ENCODE results near the gene SLC13A3. TPM values are rescaled to one million over a fixed set of nuclear protein-coding genes. Genes with fewer than 3 reads are reported as not detected.

SLC13A3 gene
- total RNA-seq, 1 experiment from 2014 or later, result not detected

DNA sequence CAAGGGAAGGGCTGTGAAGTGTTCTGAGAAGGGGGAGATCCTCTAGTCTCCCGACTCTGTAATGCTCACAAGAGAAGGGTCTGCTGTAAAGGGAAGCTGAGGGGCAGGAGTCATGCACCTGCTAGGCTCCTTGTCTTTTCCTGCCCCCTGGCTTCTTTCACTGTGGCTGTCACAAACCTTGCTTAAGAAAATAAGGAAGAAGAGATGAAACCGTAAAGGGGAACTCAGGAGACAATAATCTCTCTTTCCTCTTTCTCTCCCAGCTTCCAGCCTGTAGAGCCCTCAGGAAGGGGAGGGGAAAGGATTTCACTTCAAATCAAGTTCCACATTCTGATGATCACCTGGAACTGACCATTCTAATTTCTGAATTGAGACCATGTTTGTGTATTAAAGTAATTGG, 26.3 kb downstream of the SLC13A3 start:
- CTCF ChIA-PET, result no interaction called here
- TF ChIP-seq, protein P1, sequence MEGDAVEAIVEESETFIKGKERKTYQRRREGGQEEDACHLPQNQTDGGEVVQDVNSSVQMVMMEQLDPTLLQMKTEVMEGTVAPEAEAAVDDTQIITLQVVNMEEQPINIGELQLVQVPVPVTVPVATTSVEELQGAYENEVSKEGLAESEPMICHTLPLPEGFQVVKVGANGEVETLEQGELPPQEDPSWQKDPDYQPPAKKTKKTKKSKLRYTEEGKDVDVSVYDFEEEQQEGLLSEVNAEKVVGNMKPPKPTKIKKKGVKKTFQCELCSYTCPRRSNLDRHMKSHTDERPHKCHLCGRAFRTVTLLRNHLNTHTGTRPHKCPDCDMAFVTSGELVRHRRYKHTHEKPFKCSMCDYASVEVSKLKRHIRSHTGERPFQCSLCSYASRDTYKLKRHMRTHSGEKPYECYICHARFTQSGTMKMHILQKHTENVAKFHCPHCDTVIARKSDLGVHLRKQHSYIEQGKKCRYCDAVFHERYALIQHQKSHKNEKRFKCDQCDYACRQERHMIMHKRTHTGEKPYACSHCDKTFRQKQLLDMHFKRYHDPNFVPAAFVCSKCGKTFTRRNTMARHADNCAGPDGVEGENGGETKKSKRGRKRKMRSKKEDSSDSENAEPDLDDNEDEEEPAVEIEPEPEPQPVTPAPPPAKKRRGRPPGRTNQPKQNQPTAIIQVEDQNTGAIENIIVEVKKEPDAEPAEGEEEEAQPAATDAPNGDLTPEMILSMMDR (IDR thresholded peaks at IDR 0.05; ENCODE audit: unreplicated experiment), result no peak
- Mint-ChIP-seq H3K27ac (ENCODE audit: unreplicated experiment) (no peak overlapping the region), H3K4me1 (ENCODE audit: low read depth, unreplicated experiment) (no peaks in the 10 kb centered on the region), H3K9me3 (ENCODE audit: low read depth, unreplicated experiment) (peaks cover 9% of the 10 kb centered on the region), H3K36me3 (ENCODE audit: insufficient read depth, unreplicated experiment) (no peaks in the 10 kb centered on the region), H3K4me3 (ENCODE audit: low read depth, unreplicated experiment) (no peak overlapping the region), H3K27me3 (ENCODE audit: unreplicated experiment) (peaks cover 37% of the 10 kb centered on the region)
- DNase-seq, result no peak
- intact Hi-C loops (cut with micrococcal nuclease; ENCODE audit: unreplicated experiment), result no loop called here
- no TSS peak for BruUV-seq (replicated peaks)

DNA sequence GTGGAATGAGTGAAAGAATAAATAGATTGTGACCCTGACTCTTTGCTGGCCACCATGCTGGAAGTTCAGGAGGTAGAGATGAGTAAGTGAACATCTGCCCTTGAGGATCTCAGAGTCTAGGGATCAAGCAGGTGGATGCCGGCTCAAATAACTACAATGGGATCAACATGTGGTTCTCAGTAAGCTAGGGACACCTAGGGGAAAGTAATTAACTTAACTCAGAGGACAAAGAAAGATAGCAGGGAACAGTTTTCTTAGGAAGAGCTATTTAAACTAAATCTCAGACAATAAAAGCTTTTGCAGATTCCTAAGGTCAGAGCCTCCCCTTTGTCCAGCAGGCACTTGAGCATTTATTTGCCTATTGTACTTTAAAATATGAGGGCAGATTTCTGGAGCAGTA, 29.1 kb downstream of the SLC13A3 start:
- H3K4me3 Mint-ChIP-seq (ENCODE audit: low read depth, unreplicated experiment), result no peak overlapping the region
- no peak for DNase-seq
- peaks cover 64% of the 10 kb centered on the region for H3K27me3 Mint-ChIP-seq (ENCODE audit: unreplicated experiment)
- peaks cover 8% of the 10 kb centered on the region for H3K9me3 Mint-ChIP-seq (ENCODE audit: low read depth, unreplicated experiment)
- TF ChIP-seq, protein P1 (IDR thresholded peaks at IDR 0.05; ENCODE audit: unreplicated experiment), result no peak
- H3K36me3 Mint-ChIP-seq (ENCODE audit: insufficient read depth, unreplicated experiment), result no peaks in the 10 kb centered on the region
- BruUV-seq (replicated peaks), result no TSS peak
- no peaks in the 10 kb centered on the region for H3K4me1 Mint-ChIP-seq (ENCODE audit: low read depth, unreplicated experiment)
- intact Hi-C loops (cut with micrococcal nuclease; ENCODE audit: unreplicated experiment), result no loop called here
- no peak overlapping the region for H3K27ac Mint-ChIP-seq (ENCODE audit: unreplicated experiment)
- CTCF ChIA-PET, result interaction anchor here (1.4 kb wide), 1 partner anchor 12 kb away, joined by 4 read pairs; no protein-coding TSS in a partner anchor

DNA sequence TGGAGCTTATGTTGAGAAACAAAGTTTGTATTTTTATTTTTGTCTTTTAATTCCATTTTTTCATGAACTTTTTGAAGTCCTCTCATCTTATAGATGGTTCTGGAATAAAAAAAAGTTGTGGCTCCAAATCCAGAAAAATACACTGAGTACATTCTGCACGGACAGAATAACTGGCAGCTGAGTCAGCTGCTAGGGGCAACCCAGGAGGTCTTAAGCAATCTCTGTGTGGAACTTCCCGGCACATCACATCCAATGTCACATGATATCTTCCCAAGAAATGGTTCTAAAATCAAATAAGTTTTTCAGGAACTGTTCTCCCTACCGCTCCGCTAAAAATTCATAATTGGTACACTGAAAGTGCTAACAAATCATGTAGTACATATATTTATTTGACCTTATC, 29.8 kb downstream of the SLC13A3 start:
- TF ChIP-seq, protein P1 (IDR thresholded peaks at IDR 0.05; ENCODE audit: unreplicated experiment), result no peak

DNA sequence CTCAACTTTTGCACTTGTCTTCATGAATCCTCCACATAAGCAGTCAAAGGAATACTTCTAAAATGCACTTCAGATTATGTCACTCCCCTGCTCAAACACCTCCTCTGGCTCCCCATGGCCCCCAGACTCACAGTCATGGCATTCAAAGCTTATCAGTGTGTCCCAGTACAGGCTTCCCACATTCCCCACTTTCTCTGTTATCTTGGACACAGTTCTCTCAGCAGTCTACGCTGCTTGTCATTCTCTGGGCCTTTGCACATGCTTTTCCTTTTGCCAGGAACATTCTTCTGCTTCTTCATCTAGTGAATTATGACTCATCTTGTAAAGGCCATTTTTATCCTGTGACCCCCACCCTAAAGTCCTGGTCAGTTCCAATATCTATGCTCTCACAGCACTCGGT, 31.8 kb downstream of the SLC13A3 start:
- intact Hi-C loops (cut with micrococcal nuclease; ENCODE audit: unreplicated experiment), result no loop called here
- no peak for DNase-seq
- H3K36me3 Mint-ChIP-seq (ENCODE audit: insufficient read depth, unreplicated experiment), result no peaks in the 10 kb centered on the region
- H3K4me3 Mint-ChIP-seq (ENCODE audit: low read depth, unreplicated experiment), result no peak overlapping the region
- H3K9me3 Mint-ChIP-seq (ENCODE audit: low read depth, unreplicated experiment), result peaks cover 8% of the 10 kb centered on the region
- H3K4me1 Mint-ChIP-seq (ENCODE audit: low read depth, unreplicated experiment), result no peaks in the 10 kb centered on the region
- TF ChIP-seq, protein P1 (IDR thresholded peaks at IDR 0.05; ENCODE audit: unreplicated experiment), result no peak
- peaks cover 70% of the 10 kb centered on the region for H3K27me3 Mint-ChIP-seq (ENCODE audit: unreplicated experiment)
- CTCF ChIA-PET, result no interaction called here
- BruUV-seq (replicated peaks), result no TSS peak
- no peak overlapping the region for H3K27ac Mint-ChIP-seq (ENCODE audit: unreplicated experiment)

More for the DNA sequence above, 29.8 kb downstream of the SLC13A3 start:
- intact Hi-C loops (cut with micrococcal nuclease; ENCODE audit: unreplicated experiment), result no loop called here
- Mint-ChIP-seq H3K4me1 (ENCODE audit: low read depth, unreplicated experiment) (no peaks in the 10 kb centered on the region), H3K36me3 (ENCODE audit: insufficient read depth, unreplicated experiment) (no peaks in the 10 kb centered on the region), H3K27ac (ENCODE audit: unreplicated experiment) (no peak overlapping the region), H3K4me3 (ENCODE audit: low read depth, unreplicated experiment) (no peak overlapping the region), H3K27me3 (ENCODE audit: unreplicated experiment) (peaks cover 63% of the 10 kb centered on the region), H3K9me3 (ENCODE audit: low read depth, unreplicated experiment) (peaks cover 8% of the 10 kb centered on the region)
- no TSS peak for BruUV-seq (replicated peaks)
- CTCF ChIA-PET, result interaction anchor here (1.3 kb wide), 1 partner anchor 12 kb away, joined by 3 read pairs; no protein-coding TSS in a partner anchor
- no peak for DNase-seq
